ENCODE data around the gene AUNIP. TPM values are rescaled to one million over a fixed set of nuclear protein-coding genes. Genes with fewer than 3 reads are reported as not detected.

Gene AUNIP
- total and polyA plus RNA-seq, 2 donors (not counting 3 experiments of a cell fraction or from before 2014, with no cell fraction given): 1.8 to 4.5 TPM

- Histone ChIP-seq H3K27ac (ENCODE audit: insufficient read depth, low read depth, low read length) (no peak overlapping the region), H2AFZ (ENCODE audit: low read depth, low read length) (no peak overlapping the region), H3K4me3 (replicated peaks in 1 of 3; ENCODE audit: insufficient read depth in 1 of 3, low read depth in 1 of 3, low read length in 3 of 3) (no peak overlapping the region), H3K9me1 (replicated peaks; ENCODE audit: control insufficient read depth, extremely low read depth, insufficient read depth, low read length) (no peaks in the 10 kb centered on the region), H3K4me2 (ENCODE audit: insufficient read depth, low read length) (no peak overlapping the region), H3K27me3 (ENCODE audit: control insufficient read depth in 2 of 2, insufficient read depth in 2 of 2, low read length in 2 of 2) (no peaks in the 10 kb centered on the region), H4K20me1 (replicated peaks; ENCODE audit: control insufficient read depth, extremely low read depth, insufficient read depth, low read length) (no peaks in the 10 kb centered on the region), H3K79me2 (ENCODE audit: control insufficient read depth, insufficient read depth, low read length) (no peaks in the 10 kb centered on the region), H3K4me1 (ENCODE audit: control insufficient read depth, extremely low read depth, insufficient read depth, low read length) (peaks cover 16% of the 10 kb centered on the region), H3K9ac (replicated peaks; ENCODE audit: extremely low read depth, insufficient read depth, low read length) (no peak overlapping the region), H3K9me3 (replicated peaks; ENCODE audit: control insufficient read depth, insufficient read depth, low read length) (no peaks in the 10 kb centered on the region), H3K36me3 (ENCODE audit: control insufficient read depth in 2 of 2, extremely low read depth in 1 of 2, insufficient read depth in 2 of 2, low read length in 2 of 2) (no peaks in the 10 kb centered on the region)
- FAIRE-seq: no peak
- ChIA-PET POLR2A (no interaction called here), CTCF (no interaction called here)
- dilution Hi-C loops (cut with MboI; ENCODE audit: extremely low pct_ligation_motif_present, low sequenced_read_pairs): no loop called here
- no peak for TF ChIP-seq JUN (IDR thresholded peaks at IDR 0.05; ENCODE audit: borderline replicate concordance, insufficient read depth, insufficient read length, low read depth)
- no peak for TF ChIP-seq MYC (IDR thresholded peaks at IDR 0.05; ENCODE audit: low read depth, low read length)
- TF ChIP-seq EZH2 (IDR thresholded peaks at IDR 0.05; ENCODE audit: borderline replicate concordance, low read depth, low read length, severe bottlenecking): no peak
- TF ChIP-seq GATA2 (IDR thresholded peaks at IDR 0.05; ENCODE audit: insufficient read depth, insufficient read length, low read depth, low read length): no peak
- TF ChIP-seq POLR2AphosphoS5 (IDR thresholded peaks at IDR 0.05; ENCODE audit: insufficient read depth, low read depth, low read length): no peak
- no peak for TF ChIP-seq MAX (IDR thresholded peaks at IDR 0.05; ENCODE audit: insufficient read depth, insufficient read length)
- no peak for TF ChIP-seq POLR2A (IDR thresholded peaks at IDR 0.05; ENCODE audit: low read depth, low read length)
- TF ChIP-seq FOS (IDR thresholded peaks at IDR 0.05; ENCODE audit: borderline replicate concordance, insufficient read depth, low read length): no peak
- TF ChIP-seq CTCF (IDR thresholded peaks at IDR 0.05; ENCODE audit: extremely low read depth in 1 of 2, insufficient read depth in 1 of 2, low read depth in 1 of 2, low read length in 2 of 2): no peak
- intact Hi-C loops (cut with micrococcal nuclease): no loop called here
- no TSS peak for BruUV-seq (replicated peaks)
- DNase-seq (ENCODE audit: low read depth, low spot score): no peak
Measured at GRCh38 chr1:25871086-25871703, 11.9 kb upstream of the AUNIP start.
